Esophagus muscularis mucosa (tissue), 4 donors: ENCODE measurements around the gene SAV1.

Source experiments
- CTCF ChIP-seq, 3 experiments: fragments of 200-600 bp in 2 of 3; fragments of 450-650 bp in 1 of 3; sonication (generic) in 2 of 3; IDR thresholded peaks; one replicate each; pipeline ENCODE4 v1.5.1; 2017 to 2019; ENCODE audit warnings: antibody characterized with exemption in 3 of 3, mild to moderate bottlenecking in 2 of 3, moderate library complexity in 1 of 3
- EP300 ChIP-seq: sonication (generic); formaldehyde crosslinking; IDR thresholded peaks from one replicate; pipeline ENCODE4 v1.6.1; 2017; ENCODE audit warnings: antibody characterized with exemption
- POLR2A ChIP-seq: fragments of 450-650 bp; IDR thresholded peaks from one replicate; pipeline ENCODE4 v1.6.1; 2017; ENCODE audit warnings: antibody characterized with exemption, moderate library complexity, mild to moderate bottlenecking, low read depth

GRCh38 chr14:50659327-50659974 is 8.7 kb downstream of the SAV1 start:
- TF ChIP-seq CTCF (IDR thresholded peaks at IDR 0.05) = no peak
- no peak for TF ChIP-seq POLR2A
- TF ChIP-seq EP300 = no peak
